Measurements from ENCODE around the gene DCBLD2.

DNA sequence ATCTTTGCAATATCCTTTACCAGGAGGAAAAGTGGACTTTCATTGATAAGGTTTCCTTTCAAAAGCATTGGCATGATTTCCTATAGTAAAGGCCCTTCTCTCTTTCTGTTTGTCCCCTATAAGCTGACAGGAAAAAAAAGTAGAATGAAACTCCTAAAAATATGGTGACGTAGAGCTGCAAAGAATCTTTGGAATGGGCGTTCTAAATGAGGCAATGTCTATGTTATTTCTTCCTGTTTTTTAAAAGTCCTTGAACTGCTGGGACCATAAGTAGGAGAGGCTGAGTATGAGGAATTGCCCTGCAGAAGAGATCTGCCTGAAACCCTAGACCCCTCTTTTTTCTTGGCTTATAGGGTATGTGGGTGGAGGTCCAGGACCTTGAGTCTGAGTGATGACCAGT, 121.2 kb downstream of the DCBLD2 start:
- TF ChIP-seq CTCF (conservative IDR thresholded peaks at IDR 0.05; ENCODE audit: low read length) (no peak), EZH2phosphoT487 (IDR thresholded peaks at IDR 0.05; ENCODE audit: borderline replicate concordance, low read depth, low read length) (no peak)

Measured in OCI-LY7 (cell line).